Activated CD4-positive, alpha-beta memory T cell treated with anti-CD3 and anti-CD28 coated beads, Interleukin-2, amount 10 ng/mL, durations not matched to agents 7 days and 5 days (primary cell): Measurements from ENCODE around the gene MEF2A. TPM values are rescaled to one million over a fixed set of nuclear protein-coding genes. Genes with fewer than 3 reads are reported as not detected.
A peak's percentile ranks its signal among the peaks of the same experiment; 100 is the strongest.

Experiments used
- CTCF ChIA-PET: fragments of 350-600 bp; sonication (Branson Sonifier 250); formaldehyde crosslinking; loops from one replicate; lab custom pipeline; 2021; ENCODE audit warnings: antibody characterized with exemption, inconsistent platforms; lab: Charles Lee
- POLR2A ChIA-PET: fragments of 350-600 bp; sonication (Branson Sonifier 250); formaldehyde crosslinking; loops from one replicate; lab custom pipeline; 2021; ENCODE audit warnings: antibody characterized with exemption; lab: Charles Lee
- DNase-seq: peaks from one replicate; pipeline ENCODE4 v3.0.0-alpha.2; 2020
- H3K27ac Mint-ChIP-seq: one replicate; pipeline ENCODE4 v1.8.0; 2021; ENCODE audit warnings: mild to moderate bottlenecking, mixed read lengths
- H3K27me3 Mint-ChIP-seq: one replicate; pipeline ENCODE4 v1.8.0; 2021; ENCODE audit warnings: mixed read lengths
- H3K36me3 Mint-ChIP-seq: one replicate; pipeline ENCODE4 v1.8.0; 2021; ENCODE audit warnings: low read depth, mixed read lengths
- H3K4me1 Mint-ChIP-seq: one replicate; pipeline ENCODE4 v1.8.0; 2021; ENCODE audit warnings: mixed read lengths
- H3K4me3 Mint-ChIP-seq: one replicate; pipeline ENCODE4 v1.8.0; 2021; ENCODE audit warnings: mild to moderate bottlenecking, mixed read lengths
- H3K9me3 Mint-ChIP-seq: one replicate; pipeline ENCODE4 v1.8.0; 2021; ENCODE audit warnings: mixed read lengths
- total RNA-seq, 2 experiments: library from RNA; stranded (reverse); gene quantifications; one replicate each; pipeline ENCODE4 v1.2.3, GENCODE V29; 2021

Gene MEF2A
- total RNA-seq, 2 experiments from 2014 or later: 24.6 to 24.8 TPM

DNA sequence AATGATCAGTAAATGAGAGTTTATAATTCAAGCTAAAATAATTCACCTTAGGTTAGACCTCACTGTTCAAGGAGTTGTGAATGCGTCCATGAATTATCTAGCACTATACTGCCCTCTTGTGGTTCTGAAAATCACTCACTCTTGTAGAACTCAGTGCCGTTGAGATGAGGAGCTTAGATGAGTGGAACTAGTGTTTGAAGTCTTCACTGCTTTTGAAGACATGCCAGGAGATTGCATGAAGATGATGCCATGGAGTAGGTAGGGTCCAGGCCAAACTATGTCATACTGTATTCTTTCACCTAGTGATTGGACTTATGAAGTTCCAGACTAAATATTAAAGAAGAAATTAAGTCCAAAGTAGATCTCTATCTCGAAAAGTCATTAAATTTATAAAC lies 138.7 kb downstream of the MEF2A start:
- no peaks in the 10 kb centered on the region for H3K27me3 Mint-ChIP-seq
- peaks cover 40% of the 10 kb centered on the region for H3K4me1 Mint-ChIP-seq
- H3K27ac Mint-ChIP-seq: no peak overlapping the region
- POLR2A ChIA-PET: interaction anchor here (0.6 to 1.6 kb wide), 9 partner anchors 12 to 453 kb away, joined by 3 to 18 read pairs (median 3); partner anchors contain the start of genes LRRC28, LYSMD4 and MEF2A
- CTCF ChIA-PET: interaction anchor here (0.6 to 5.9 kb wide), 62 partner anchors 9 to 604 kb away, joined by 3 to 106 read pairs (median 5); partner anchors contain the start of genes LRRC28, LYSMD4, MEF2A and SYNM
- peaks cover 3% of the 10 kb centered on the region for H3K36me3 Mint-ChIP-seq
- DNase-seq: no peak
- H3K4me3 Mint-ChIP-seq: no peak overlapping the region
- no peaks in the 10 kb centered on the region for H3K9me3 Mint-ChIP-seq

- Mint-ChIP-seq H3K27ac (peak overlapping the region; percentile 41), H3K36me3 (peaks cover 7% of the 10 kb centered on the region), H3K27me3 (no peaks in the 10 kb centered on the region), H3K4me1 (peaks cover 40% of the 10 kb centered on the region), H3K4me3 (peak overlapping the region; percentile 49), H3K9me3 (no peaks in the 10 kb centered on the region)
- CTCF ChIA-PET: interaction anchor here (0.7 to 2.4 kb wide), 7 partner anchors 9 to 601 kb away, joined by 3 to 14 read pairs (median 6); partner anchors contain the start of gene LYSMD4
- DNase-seq: peak; percentile 34
- POLR2A ChIA-PET: interaction anchor here (1.0 to 2.0 kb wide), 3 partner anchors 10 to 27 kb away, joined by 3 to 24 read pairs (median 4); partner anchors contain the start of gene LYSMD4
Measured at GRCh38 chr15:99706557-99707303, 140.9 kb downstream of the MEF2A start.

GRCh38 chr15:99707473-99708270 lies 141.9 kb downstream of the MEF2A start:
- peaks cover 42% of the 10 kb centered on the region for H3K4me1 Mint-ChIP-seq
- peak overlapping the region; percentile 49 for H3K4me3 Mint-ChIP-seq
- no peaks in the 10 kb centered on the region for H3K27me3 Mint-ChIP-seq
- POLR2A ChIA-PET: interaction anchor here (1.0 to 2.0 kb wide), 3 partner anchors 9 to 26 kb away, joined by 3 to 24 read pairs (median 4); partner anchors contain the start of gene LYSMD4
- H3K9me3 Mint-ChIP-seq: no peaks in the 10 kb centered on the region
- H3K27ac Mint-ChIP-seq: peak overlapping the region; percentile 41
- peak; percentile 40 for DNase-seq
- peaks cover 13% of the 10 kb centered on the region for H3K36me3 Mint-ChIP-seq
- CTCF ChIA-PET: interaction anchor here (0.7 to 2.4 kb wide), 8 partner anchors 10 to 602 kb away, joined by 3 to 14 read pairs (median 6); partner anchors contain the start of gene LYSMD4

DNA sequence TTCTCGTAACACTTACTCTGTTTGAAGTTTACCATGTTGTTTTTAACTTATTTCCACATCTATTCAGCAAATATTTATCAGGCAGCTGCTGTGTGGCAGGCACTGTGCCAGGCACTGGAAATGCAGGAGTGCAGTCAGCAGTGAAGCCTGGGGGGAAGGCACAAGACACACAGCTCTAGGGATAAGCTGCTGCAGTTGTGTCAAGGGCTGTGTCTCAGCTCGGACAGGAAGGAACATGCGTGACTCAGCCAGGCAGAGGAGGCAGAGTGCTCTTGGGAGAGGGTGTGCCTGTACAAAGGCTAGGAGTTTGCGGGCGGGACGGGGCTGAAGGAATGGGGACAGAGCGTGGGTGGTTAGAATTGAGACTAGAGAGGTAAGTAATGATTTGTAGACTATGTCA lies 142.8 kb downstream of the MEF2A start:
- H3K36me3 Mint-ChIP-seq: peaks cover 17% of the 10 kb centered on the region
- ChIA-PET CTCF (interaction anchor here (1.8 to 2.4 kb wide), 4 partner anchors 25 to 435 kb away, joined by 5 to 14 read pairs (median 8); partner anchors contain the start of gene LYSMD4), POLR2A (interaction anchor here (2.0 kb wide), 1 partner anchor 25 kb away, joined by 24 read pairs; the partner anchor contains the start of gene LYSMD4)
- H3K9me3 Mint-ChIP-seq: no peaks in the 10 kb centered on the region
- peak overlapping the region; percentile 32 for H3K27ac Mint-ChIP-seq
- H3K27me3 Mint-ChIP-seq: no peaks in the 10 kb centered on the region
- no peak overlapping the region for H3K4me3 Mint-ChIP-seq
- no peak for DNase-seq
- peaks cover 35% of the 10 kb centered on the region for H3K4me1 Mint-ChIP-seq

- H3K27me3 Mint-ChIP-seq: no peaks in the 10 kb centered on the region
- no peak overlapping the region for H3K27ac Mint-ChIP-seq
- POLR2A ChIA-PET: interaction anchor here (0.7 kb wide), 1 partner anchor 24 kb away, joined by 3 read pairs; no protein-coding TSS in a partner anchor
- H3K4me1 Mint-ChIP-seq: peaks cover 29% of the 10 kb centered on the region
- no peak for DNase-seq
- H3K9me3 Mint-ChIP-seq: no peaks in the 10 kb centered on the region
- no peak overlapping the region for H3K4me3 Mint-ChIP-seq
- CTCF ChIA-PET: interaction anchor here (2.1 to 2.4 kb wide), 2 partner anchors 47 to 436 kb away, joined by 5 to 14 read pairs; no protein-coding TSS in a partner anchor
- peaks cover 17% of the 10 kb centered on the region for H3K36me3 Mint-ChIP-seq
Measured at GRCh38 chr15:99709243-99709986, 143.6 kb downstream of the MEF2A start.

DNA sequence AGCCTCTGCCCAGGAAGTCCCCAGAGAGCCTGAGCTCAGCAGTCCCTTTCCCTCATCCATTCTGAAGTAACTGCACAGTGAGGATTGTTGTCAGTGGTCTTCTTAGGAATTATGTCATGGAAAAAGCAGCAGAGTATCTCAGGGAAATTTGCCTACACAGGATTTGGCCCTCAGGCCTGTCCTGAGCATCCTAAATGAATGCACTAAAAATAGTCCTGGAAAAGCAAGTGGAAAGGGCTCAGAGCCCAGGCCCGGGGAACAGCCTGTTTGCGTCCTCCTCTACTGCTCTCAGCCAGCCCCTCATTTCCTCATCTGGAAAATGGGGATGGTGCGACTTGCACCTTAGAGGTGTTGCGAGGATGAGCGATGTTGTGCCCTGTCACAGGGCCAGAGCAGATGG lies 145.8 kb downstream of the MEF2A start:
- Mint-ChIP-seq H3K4me1 (peaks cover 21% of the 10 kb centered on the region), H3K36me3 (peaks cover 17% of the 10 kb centered on the region), H3K27ac (no peak overlapping the region), H3K4me3 (no peak overlapping the region), H3K9me3 (no peaks in the 10 kb centered on the region), H3K27me3 (no peaks in the 10 kb centered on the region)
- ChIA-PET CTCF (interaction anchor here (2.5 kb wide), 1 partner anchor 438 kb away, joined by 9 read pairs; no protein-coding TSS in a partner anchor), POLR2A (interaction anchor here (2.7 kb wide), 1 partner anchor 21 kb away, joined by 7 read pairs; the partner anchor contains the start of gene LYSMD4)
- DNase-seq: no peak

GRCh38 chr15:99712415-99712814 lies 146.6 kb downstream of the MEF2A start:
- POLR2A ChIA-PET: interaction anchor here (2.7 kb wide), 1 partner anchor 21 kb away, joined by 7 read pairs; the partner anchor contains the start of gene LYSMD4

GRCh38 chr15:99716540-99717095 lies 150.8 kb downstream of the MEF2A start:
- no peak for DNase-seq
- Mint-ChIP-seq H3K27ac (no peak overlapping the region), H3K9me3 (no peaks in the 10 kb centered on the region), H3K4me3 (no peak overlapping the region), H3K36me3 (peaks cover 17% of the 10 kb centered on the region), H3K4me1 (peaks cover 33% of the 10 kb centered on the region), H3K27me3 (no peaks in the 10 kb centered on the region)
- POLR2A ChIA-PET: interaction anchor here (0.9 to 3.5 kb wide), 2 partner anchors 9 to 16 kb away, joined by 4 to 21 read pairs; partner anchors contain the start of gene LYSMD4
- CTCF ChIA-PET: interaction anchor here (1.7 to 4.5 kb wide), 3 partner anchors 12 to 444 kb away, joined by 5 to 22 read pairs (median 17); no protein-coding TSS in a partner anchor

More at GRCh38 chr15:99712415-99712814, 146.6 kb downstream of the MEF2A start:
- CTCF ChIA-PET: interaction anchor here (2.5 to 4.5 kb wide), 2 partner anchors 8 to 439 kb away, joined by 9 to 22 read pairs; no protein-coding TSS in a partner anchor
- Mint-ChIP-seq H3K4me3 (no peak overlapping the region), H3K27me3 (no peaks in the 10 kb centered on the region), H3K4me1 (peaks cover 14% of the 10 kb centered on the region), H3K36me3 (peaks cover 17% of the 10 kb centered on the region), H3K9me3 (no peaks in the 10 kb centered on the region), H3K27ac (no peak overlapping the region)
- no peak for DNase-seq

DNA sequence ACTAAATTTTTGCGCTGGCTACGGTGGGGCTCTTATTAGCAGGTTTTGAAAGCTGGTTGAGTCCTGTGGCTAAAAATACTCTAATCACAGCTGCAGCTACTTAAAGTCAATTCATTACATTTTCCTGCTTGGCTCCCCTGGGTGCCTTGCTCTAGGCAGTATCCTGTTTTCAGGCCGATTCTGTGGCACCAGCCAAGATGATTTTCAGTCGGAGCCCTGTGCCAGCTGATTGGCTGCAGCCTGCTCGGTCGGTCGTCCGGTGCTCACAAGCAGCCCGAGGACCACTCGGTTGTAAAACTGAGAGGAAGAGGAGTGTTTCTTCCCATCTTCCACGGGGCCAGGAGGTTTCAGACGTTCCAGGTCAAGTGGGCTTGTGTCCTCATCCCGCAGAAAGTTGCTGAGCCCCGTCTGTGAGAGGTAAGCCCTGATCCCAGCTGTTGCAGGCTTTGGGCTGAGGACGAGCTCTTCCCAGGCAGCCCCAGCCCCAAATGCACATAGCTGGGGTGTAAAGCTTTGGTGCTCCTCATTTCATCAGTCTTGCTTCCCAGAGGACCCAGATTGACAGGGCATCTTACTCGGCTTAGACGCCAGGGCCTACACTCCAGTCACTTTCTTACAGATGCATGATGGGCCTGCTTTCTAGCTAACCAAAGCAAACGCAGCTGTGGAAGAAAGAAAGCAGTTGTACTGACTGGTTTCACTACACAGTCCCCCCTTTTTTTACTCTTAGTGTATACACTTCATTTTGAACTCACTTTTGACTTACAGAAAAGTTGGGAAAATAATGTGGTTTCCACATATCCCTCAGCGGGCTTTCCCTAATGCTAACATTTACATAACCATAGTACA lies 151.6 kb downstream of the MEF2A start:
- Mint-ChIP-seq H3K27ac (no peak overlapping the region), H3K27me3 (no peaks in the 10 kb centered on the region), H3K36me3 (peaks cover 15% of the 10 kb centered on the region), H3K4me1 (peaks cover 34% of the 10 kb centered on the region), H3K9me3 (no peaks in the 10 kb centered on the region), H3K4me3 (no peak overlapping the region)
- CTCF ChIA-PET: interaction anchor here (1.7 to 3.2 kb wide), 2 partner anchors 13 to 445 kb away, joined by 5 to 17 read pairs; no protein-coding TSS in a partner anchor
- no peak for DNase-seq
- POLR2A ChIA-PET: interaction anchor here (0.9 to 3.5 kb wide), 2 partner anchors 10 to 16 kb away, joined by 4 to 21 read pairs; partner anchors contain the start of gene LYSMD4

GRCh38 chr15:99718421-99718820 lies 152.6 kb downstream of the MEF2A start:
- no peaks in the 10 kb centered on the region for H3K27me3 Mint-ChIP-seq
- POLR2A ChIA-PET: interaction anchor here (1.1 to 3.5 kb wide), 2 partner anchors 13 to 14 kb away, joined by 3 to 21 read pairs; partner anchors contain the start of gene LYSMD4

More at GRCh38 chr15:99718421-99718820, 152.6 kb downstream of the MEF2A start:
- Mint-ChIP-seq H3K36me3 (peaks cover 8% of the 10 kb centered on the region), H3K27ac (no peak overlapping the region), H3K4me3 (no peak overlapping the region), H3K4me1 (peaks cover 34% of the 10 kb centered on the region), H3K9me3 (no peaks in the 10 kb centered on the region)
- no peak for DNase-seq
- CTCF ChIA-PET: interaction anchor here (1.2 to 3.2 kb wide), 2 partner anchors 14 to 446 kb away, joined by 3 to 17 read pairs; no protein-coding TSS in a partner anchor
